Measurements from ENCODE around the gene DNM3.

The DNM3 gene

GRCh38 chr1:171814692-171815091, 26.6 kb upstream of the DNM3 start:
- ChIA-PET POLR2A (no interaction called here), CTCF (no interaction called here)
- DNase-seq (ENCODE audit: extremely low spot score) = no peak
- TF ChIP-seq FOXK2 (IDR thresholded peaks at IDR 0.05) = no peak
- no peak for TF ChIP-seq CTBP1 (IDR thresholded peaks at IDR 0.05; ENCODE audit: borderline replicate concordance)
- no peak for TF ChIP-seq FOXM1 (IDR thresholded peaks at IDR 0.05; ENCODE audit: borderline replicate concordance)
- TF ChIP-seq TARDBP (IDR thresholded peaks at IDR 0.05) = no peak
- TF ChIP-seq FOXA1 (IDR thresholded peaks at IDR 0.05) = no peak
- TF ChIP-seq ARNT (IDR thresholded peaks at IDR 0.05) = no peak
- TF ChIP-seq LEF1 (IDR thresholded peaks at IDR 0.05; ENCODE audit: borderline replicate concordance) = no peak
- TF ChIP-seq SP1 (IDR thresholded peaks at IDR 0.05) = no peak
- TF ChIP-seq SUZ12 (IDR thresholded peaks at IDR 0.05) = no peak
- no peak for TF ChIP-seq ELF4 (IDR thresholded peaks at IDR 0.05)
- no peak for TF ChIP-seq BHLHE40 (IDR thresholded peaks at IDR 0.05; ENCODE audit: borderline replicate concordance)

DNA sequence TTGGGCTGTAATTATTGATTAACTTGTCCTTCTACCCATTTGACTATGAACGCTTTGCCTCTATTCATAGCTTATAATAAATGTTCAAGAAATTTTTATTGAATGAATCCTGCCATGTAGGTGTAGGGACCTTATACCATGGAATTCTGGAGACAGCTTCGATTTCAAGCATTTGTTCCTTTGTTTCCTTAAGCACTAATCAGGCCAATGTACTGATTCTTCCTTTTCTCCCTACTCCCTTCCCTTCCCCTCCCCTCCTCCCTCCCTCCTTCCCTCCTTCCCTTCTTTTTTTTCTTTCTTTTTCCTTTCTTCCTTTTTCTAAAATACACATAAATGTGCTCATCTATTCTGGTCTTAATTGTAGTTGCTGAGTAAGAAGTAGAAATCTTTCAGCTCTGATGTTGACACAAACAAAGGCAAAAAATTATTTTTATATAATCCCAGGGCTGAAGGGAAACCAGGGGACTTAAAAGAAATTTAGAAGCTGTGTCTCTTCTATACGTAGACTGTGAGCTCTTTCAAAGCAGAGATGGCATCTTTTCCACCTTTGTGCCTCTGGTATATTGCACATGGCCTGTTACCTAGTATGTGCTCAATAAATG, 24.9 kb upstream of the DNM3 start:
- ChIA-PET POLR2A (no interaction called here), CTCF (no interaction called here)
- no peak for DNase-seq (ENCODE audit: extremely low spot score)
- no peak for TF ChIP-seq FOXK2 (IDR thresholded peaks at IDR 0.05)
- TF ChIP-seq NFRKB (IDR thresholded peaks at IDR 0.05) = no peak
- no peak for TF ChIP-seq ELF4 (IDR thresholded peaks at IDR 0.05)
- TF ChIP-seq ZNF384 (IDR thresholded peaks at IDR 0.05) = no peak

DNA sequence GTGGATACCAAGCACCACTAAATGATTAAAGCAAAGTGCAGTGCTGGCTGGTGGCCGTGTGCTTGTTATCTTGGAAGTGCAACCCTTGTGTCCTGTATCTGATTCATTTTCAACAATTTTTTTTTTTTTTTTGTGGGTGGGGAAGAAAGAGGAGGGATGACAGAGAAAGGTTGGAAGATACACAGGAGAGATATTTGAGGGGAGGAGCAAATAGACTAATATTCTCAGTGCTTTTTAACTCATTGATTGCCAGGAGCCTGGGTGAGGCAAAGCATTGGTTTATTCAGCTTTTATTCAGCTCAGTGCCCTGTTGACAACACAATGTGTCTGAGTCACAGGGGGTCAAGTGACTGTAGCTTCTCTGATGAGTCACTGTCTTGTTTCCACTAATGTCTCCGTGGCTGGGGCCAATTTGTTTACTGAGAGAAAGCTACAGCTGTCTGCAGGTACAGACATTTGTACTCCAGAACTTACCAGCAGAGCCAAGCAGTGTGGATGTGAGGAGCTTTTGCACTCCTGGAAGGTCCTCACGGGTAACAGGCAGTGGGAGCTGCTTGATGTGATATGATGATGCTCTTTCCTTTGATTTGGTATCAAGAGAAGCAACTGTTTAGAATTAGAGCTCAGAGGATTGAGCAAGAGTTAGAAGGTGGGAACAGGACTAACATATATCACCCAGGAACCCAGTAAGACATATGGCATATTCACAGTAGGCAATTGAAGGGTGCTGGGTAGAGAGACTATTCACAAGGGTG, 23.6 kb upstream of the DNM3 start:
- TF ChIP-seq SUZ12 (IDR thresholded peaks at IDR 0.05) = no peak
- no peak for TF ChIP-seq FOXA1 (IDR thresholded peaks at IDR 0.05)
- TF ChIP-seq PKNOX1 (IDR thresholded peaks at IDR 0.05) = no peak
- DNase-seq (ENCODE audit: extremely low spot score) = no peak
- CTCF ChIA-PET = interaction anchor here (1.0 kb wide), 1 partner anchor 17 kb away, joined by 3 read pairs; no protein-coding TSS in a partner anchor
- POLR2A ChIA-PET = interaction anchor here (1.5 kb wide), 1 partner anchor 36 kb away, joined by 4 read pairs; the partner anchor contains the start of gene METTL13

DNA sequence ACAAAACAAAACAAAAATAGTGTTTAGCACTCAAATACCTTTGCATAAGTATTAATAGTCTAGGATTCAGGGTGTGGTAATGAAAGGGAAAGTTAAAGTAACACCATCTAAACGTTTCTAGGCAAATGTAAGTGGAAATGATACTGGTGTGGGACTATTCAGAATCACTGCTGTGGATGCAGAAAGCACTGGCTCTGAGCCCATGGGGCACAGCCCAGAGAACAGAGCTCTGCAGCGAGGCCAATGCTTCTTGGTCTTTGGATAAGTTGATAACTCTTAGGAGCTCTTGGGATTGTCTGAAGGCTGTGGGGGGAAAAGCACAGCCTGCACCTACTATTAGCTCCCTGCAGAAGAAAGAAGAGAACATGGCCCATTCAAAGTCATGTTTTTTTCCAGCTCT, 21.4 kb upstream of the DNM3 start:
- TF ChIP-seq CTBP1 (IDR thresholded peaks at IDR 0.05; ENCODE audit: borderline replicate concordance) (no peak), SUZ12 (IDR thresholded peaks at IDR 0.05) (no peak), PKNOX1 (IDR thresholded peaks at IDR 0.05) (no peak), FOXK2 (IDR thresholded peaks at IDR 0.05) (no peak), ZNF384 (IDR thresholded peaks at IDR 0.05) (no peak), NFRKB (IDR thresholded peaks at IDR 0.05) (no peak)
- ChIA-PET CTCF (interaction anchor here (0.6 kb wide), 1 partner anchor 20 kb away, joined by 3 read pairs; no protein-coding TSS in a partner anchor), POLR2A (no interaction called here)
- DNase-seq (ENCODE audit: extremely low spot score) = no peak

GRCh38 chr1:171826973-171827372, 14.3 kb upstream of the DNM3 start:
- DNase-seq (ENCODE audit: extremely low spot score) = no peak
- TF ChIP-seq ARNT (IDR thresholded peaks at IDR 0.05) = no peak
- TF ChIP-seq SP1 (IDR thresholded peaks at IDR 0.05) = no peak
- no peak for TF ChIP-seq PKNOX1 (IDR thresholded peaks at IDR 0.05)
- no peak for TF ChIP-seq L3MBTL2 (conservative IDR thresholded peaks at IDR 0.05)
- no peak for TF ChIP-seq ELF4 (IDR thresholded peaks at IDR 0.05)
- TF ChIP-seq BHLHE40 (IDR thresholded peaks at IDR 0.05; ENCODE audit: borderline replicate concordance) = no peak
- no peak for TF ChIP-seq NFRKB (IDR thresholded peaks at IDR 0.05)
- no peak for TF ChIP-seq HDGF (IDR thresholded peaks at IDR 0.05; ENCODE audit: borderline replicate concordance)
- ChIA-PET CTCF (no interaction called here), POLR2A (no interaction called here)

- ChIA-PET CTCF (no interaction called here), POLR2A (no interaction called here)
- TF ChIP-seq SP1 (IDR thresholded peaks at IDR 0.05) = no peak
- DNase-seq (ENCODE audit: extremely low spot score) = no peak
Measured at GRCh38 chr1:171828794-171829193, 12.5 kb upstream of the DNM3 start.

DNA sequence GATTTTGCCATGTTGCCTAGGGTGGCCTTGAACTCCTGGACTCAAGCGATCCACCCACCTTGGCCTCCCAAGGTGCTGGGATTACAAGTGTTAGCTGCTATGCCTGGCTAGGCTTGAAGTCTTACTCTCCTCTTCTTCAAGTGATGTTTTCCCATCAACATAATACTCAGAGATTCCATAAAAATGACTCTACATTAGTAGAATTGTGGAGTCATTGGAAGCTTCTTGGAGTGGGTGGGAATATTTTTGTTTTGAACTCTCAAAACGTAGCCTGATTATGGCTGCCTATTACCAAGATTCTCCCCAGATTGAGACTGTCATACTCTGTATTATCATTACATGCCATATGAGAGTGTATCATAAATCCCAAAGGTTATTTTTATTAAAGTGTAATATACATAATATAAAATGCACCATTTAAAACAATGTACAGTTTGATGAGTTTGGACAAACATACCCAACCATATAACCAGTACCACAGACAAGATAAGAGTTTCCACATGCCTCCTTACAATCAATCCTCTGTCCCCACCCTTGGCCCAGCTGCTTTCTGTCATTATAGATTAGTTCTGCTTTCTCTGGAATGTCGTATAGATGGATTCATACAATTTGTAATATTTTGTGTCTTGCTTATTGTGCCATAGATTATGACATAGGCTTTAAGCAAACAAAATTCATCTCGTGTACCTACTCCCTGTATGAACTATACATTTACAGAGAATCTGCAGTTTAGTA, 8.0 kb upstream of the DNM3 start:
- POLR2A ChIA-PET = no interaction called here
- no peak for TF ChIP-seq BHLHE40 (IDR thresholded peaks at IDR 0.05; ENCODE audit: borderline replicate concordance)
- no peak for DNase-seq (ENCODE audit: extremely low spot score)
- CTCF ChIA-PET = no interaction called here
